Gastroesophageal sphincter (tissue), 3 donors: ENCODE measurements around the gene PCGF2.

ENCODE experiments used
- EP300 ChIP-seq: sonication (generic); formaldehyde crosslinking; IDR thresholded peaks from one replicate; pipeline ENCODE4 v1.6.1; 2017; ENCODE audit warnings: antibody characterized with exemption, mild to moderate bottlenecking
- POLR2A ChIP-seq, 2 donors: fragments of 450-650 bp; IDR thresholded peaks; one replicate each; pipeline ENCODE4 v1.6.1; 2017; ENCODE audit warnings: antibody characterized with exemption in 2 of 2, mild to moderate bottlenecking in 2 of 2, moderate library complexity in 1 of 2
- POLR2AphosphoS5 ChIP-seq: sonication (generic); formaldehyde crosslinking; IDR thresholded peaks from one replicate; pipeline ENCODE4 v1.6.1; 2017; ENCODE audit warnings: antibody characterized with exemption
- TF ChIP-seq, protein P1 (sequence below), 4 experiments: fragments of 200-600 bp in 2 of 4; fragments of 450-650 bp in 2 of 4; sonication (generic) in 1 of 4; IDR thresholded peaks; one replicate each; pipeline ENCODE4 v1.5.1; 2017 to 2019; ENCODE audit warnings: antibody characterized with exemption in 4 of 4, mild to moderate bottlenecking in 2 of 4, moderate library complexity in 2 of 4

GRCh38 chr17:38729368-38729885, 18.7 kb downstream of the PCGF2 start:
- TF ChIP-seq, protein P1, sequence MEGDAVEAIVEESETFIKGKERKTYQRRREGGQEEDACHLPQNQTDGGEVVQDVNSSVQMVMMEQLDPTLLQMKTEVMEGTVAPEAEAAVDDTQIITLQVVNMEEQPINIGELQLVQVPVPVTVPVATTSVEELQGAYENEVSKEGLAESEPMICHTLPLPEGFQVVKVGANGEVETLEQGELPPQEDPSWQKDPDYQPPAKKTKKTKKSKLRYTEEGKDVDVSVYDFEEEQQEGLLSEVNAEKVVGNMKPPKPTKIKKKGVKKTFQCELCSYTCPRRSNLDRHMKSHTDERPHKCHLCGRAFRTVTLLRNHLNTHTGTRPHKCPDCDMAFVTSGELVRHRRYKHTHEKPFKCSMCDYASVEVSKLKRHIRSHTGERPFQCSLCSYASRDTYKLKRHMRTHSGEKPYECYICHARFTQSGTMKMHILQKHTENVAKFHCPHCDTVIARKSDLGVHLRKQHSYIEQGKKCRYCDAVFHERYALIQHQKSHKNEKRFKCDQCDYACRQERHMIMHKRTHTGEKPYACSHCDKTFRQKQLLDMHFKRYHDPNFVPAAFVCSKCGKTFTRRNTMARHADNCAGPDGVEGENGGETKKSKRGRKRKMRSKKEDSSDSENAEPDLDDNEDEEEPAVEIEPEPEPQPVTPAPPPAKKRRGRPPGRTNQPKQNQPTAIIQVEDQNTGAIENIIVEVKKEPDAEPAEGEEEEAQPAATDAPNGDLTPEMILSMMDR (IDR thresholded peaks at IDR 0.05): no peak
- TF ChIP-seq POLR2A (IDR thresholded peaks at IDR 0.05): no peak
- no peak for TF ChIP-seq POLR2AphosphoS5
- no peak for TF ChIP-seq EP300
